D721Med (cell line): ENCODE data around the gene PTPRM.

Experiments used
- DNase-seq: peaks from one replicate; pipeline ENCODE4 v3.0.0; 2011; ENCODE audit warnings: low spot score; ENCODE audit not compliant: insufficient read length
- FAIRE-seq: peaks from 2 replicates; lab custom pipeline; 2011; peaks lifted over from hg19 to GRCh38; lab: Jason Lieb, UNC
- CTCF ChIP-seq: IDR thresholded peaks from 2 replicates; pipeline ENCODE4 v1.5.1; 2012; ENCODE audit warnings: mild to moderate bottlenecking, control low read depth; ENCODE audit not compliant: insufficient read depth; ENCODE audit errors: missing control alignments

Gene PTPRM

GRCh38 chr18:8029061-8029460 is 461.9 kb downstream of the PTPRM start:
- no peak for FAIRE-seq
- DNase-seq: no peak
- TF ChIP-seq CTCF: no peak

- no peak for DNase-seq
- FAIRE-seq: no peak
- no peak for TF ChIP-seq CTCF
Measured at GRCh38 chr18:8029731-8030130, 462.6 kb downstream of the PTPRM start.

DNA sequence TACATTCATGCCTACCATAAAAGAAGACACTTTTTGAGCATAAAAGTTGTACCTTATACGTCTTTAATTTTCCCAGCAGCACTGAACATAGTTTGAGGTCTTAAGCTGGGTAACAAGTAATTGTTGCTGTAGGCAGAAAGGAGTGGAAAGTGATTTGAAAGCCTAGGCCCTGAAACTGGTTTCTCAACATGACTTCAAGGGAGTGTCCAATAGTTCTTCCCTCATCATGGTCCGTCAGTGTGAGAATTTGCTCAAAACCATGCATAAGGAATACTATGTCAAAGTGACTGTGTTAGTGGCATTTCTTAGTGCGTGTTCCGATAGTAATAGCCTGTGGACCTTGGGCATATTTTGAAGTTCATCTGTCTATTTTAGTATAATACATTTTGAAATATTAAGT is 463.1 kb downstream of the PTPRM start:
- FAIRE-seq: no peak
- no peak for TF ChIP-seq CTCF

DNA sequence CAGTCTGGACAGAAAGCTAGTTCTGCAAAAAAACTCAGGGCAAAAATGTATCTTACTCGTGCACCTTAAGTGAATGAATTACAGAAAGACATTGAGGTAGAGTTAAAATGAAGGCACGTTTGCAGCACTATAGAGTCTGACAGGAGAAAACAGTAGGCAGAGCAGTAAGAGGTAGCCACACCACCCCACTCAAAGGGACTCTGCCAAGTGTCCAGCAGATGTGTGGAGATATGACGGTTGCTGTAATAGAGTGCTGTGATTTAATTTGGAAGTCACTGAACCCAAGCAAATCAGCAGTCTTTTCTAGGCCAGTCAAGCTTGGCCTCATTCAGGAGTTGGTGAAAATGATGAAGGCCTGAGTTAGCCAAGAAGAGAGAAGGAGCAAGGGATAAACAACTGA is 464.4 kb downstream of the PTPRM start:
- no peak for TF ChIP-seq CTCF
- no peak for FAIRE-seq
- no peak for DNase-seq

More for the DNA sequence above, 463.1 kb downstream of the PTPRM start:
- DNase-seq: no peak

- no peak for TF ChIP-seq CTCF
- DNase-seq: no peak
- FAIRE-seq: no peak
Measured at GRCh38 chr18:8034674-8035073, 467.6 kb downstream of the PTPRM start.

GRCh38 chr18:8036551-8036950 is 469.4 kb downstream of the PTPRM start:
- no peak for TF ChIP-seq CTCF
- DNase-seq: no peak
- no peak for FAIRE-seq

- no peak for TF ChIP-seq CTCF
- no peak for FAIRE-seq
- DNase-seq: no peak
Measured at GRCh38 chr18:8037296-8037695, 470.2 kb downstream of the PTPRM start.
